Measurements from ENCODE around the gene PAK5. TPM values are rescaled to one million over a fixed set of nuclear protein-coding genes. Genes with fewer than 3 reads are reported as not detected.

Gene PAK5
- total RNA-seq, 1 donor from 2014 or later = 0.16 TPM

- no peak overlapping the region for H3K4me2 ChIP-seq (ENCODE audit: low read length)
- Mint-ChIP-seq H3K27ac (ENCODE audit: unreplicated experiment) (no peak overlapping the region), H3K4me3 (ENCODE audit: unreplicated experiment) (no peak overlapping the region), H3K27me3 (ENCODE audit: low read depth, unreplicated experiment) (no peaks in the 10 kb centered on the region), H3K36me3 (ENCODE audit: low read depth, unreplicated experiment) (no peaks in the 10 kb centered on the region), H3K9me3 (ENCODE audit: unreplicated experiment) (peaks cover 5% of the 10 kb centered on the region), H3K4me1 (ENCODE audit: low read depth, unreplicated experiment) (no peaks in the 10 kb centered on the region)
- no peak overlapping the region for H3K4me3 ChIP-seq (ENCODE audit: insufficient read depth, low read depth, low read length)
- no peak overlapping the region for H3K27ac ChIP-seq (ENCODE audit: low read depth, low read length)
- DNase-seq (ENCODE audit: low read depth) = no peak
- no peak for TF ChIP-seq EZH2 (IDR thresholded peaks at IDR 0.05; ENCODE audit: insufficient read depth, low read length)
- no peak for TF ChIP-seq CTCF (IDR thresholded peaks at IDR 0.05; ENCODE audit: insufficient read depth, low read depth, low read length)
- H3K4me1 ChIP-seq (ENCODE audit: insufficient read depth, low read length) = no peaks in the 10 kb centered on the region
- FAIRE-seq = no peak
- no peaks in the 10 kb centered on the region for H3K27me3 ChIP-seq (ENCODE audit: insufficient read depth, low read length)
- no peak overlapping the region for H2AFZ ChIP-seq (ENCODE audit: low read depth, low read length)
- H3K9me3 ChIP-seq (ENCODE audit: insufficient read depth, low read depth, low read length) = no peaks in the 10 kb centered on the region
- H3K79me2 ChIP-seq (ENCODE audit: insufficient read depth, low read length) = no peaks in the 10 kb centered on the region
- no peaks in the 10 kb centered on the region for H3K36me3 ChIP-seq (ENCODE audit: insufficient read depth, low read length)
- H4K20me1 ChIP-seq (ENCODE audit: insufficient read depth, low read length) = no peaks in the 10 kb centered on the region
- H3K9ac ChIP-seq (ENCODE audit: low read length) = no peak overlapping the region
These were observed 211.7 kb downstream of the PAK5 start for GRCh38 chr20:9627219-9627618.

GRCh38 chr20:9626357-9626756 is 212.5 kb downstream of the PAK5 start:
- Mint-ChIP-seq H3K27ac (ENCODE audit: unreplicated experiment) (no peak overlapping the region), H3K36me3 (ENCODE audit: low read depth, unreplicated experiment) (no peaks in the 10 kb centered on the region), H3K27me3 (ENCODE audit: low read depth, unreplicated experiment) (no peaks in the 10 kb centered on the region), H3K4me3 (ENCODE audit: unreplicated experiment) (no peak overlapping the region), H3K9me3 (ENCODE audit: unreplicated experiment) (peaks cover 5% of the 10 kb centered on the region), H3K4me1 (ENCODE audit: low read depth, unreplicated experiment) (no peaks in the 10 kb centered on the region)
- H3K4me2 ChIP-seq (ENCODE audit: low read length) = no peak overlapping the region
- FAIRE-seq (no peak), DNase-seq (ENCODE audit: low read depth) (no peak)
- TF ChIP-seq EZH2 (IDR thresholded peaks at IDR 0.05; ENCODE audit: insufficient read depth, low read length) = no peak
- no peaks in the 10 kb centered on the region for H3K79me2 ChIP-seq (ENCODE audit: insufficient read depth, low read length)
- H3K27me3 ChIP-seq (ENCODE audit: insufficient read depth, low read length) = no peaks in the 10 kb centered on the region
- no peak overlapping the region for H3K27ac ChIP-seq (ENCODE audit: low read depth, low read length)
- H3K36me3 ChIP-seq (ENCODE audit: insufficient read depth, low read length) = no peaks in the 10 kb centered on the region
- H3K9me3 ChIP-seq (ENCODE audit: insufficient read depth, low read depth, low read length) = no peaks in the 10 kb centered on the region
- no peaks in the 10 kb centered on the region for H3K4me1 ChIP-seq (ENCODE audit: insufficient read depth, low read length)
- no peaks in the 10 kb centered on the region for H4K20me1 ChIP-seq (ENCODE audit: insufficient read depth, low read length)
- H2AFZ ChIP-seq (ENCODE audit: low read depth, low read length) = no peak overlapping the region
- H3K9ac ChIP-seq (ENCODE audit: low read length) = no peak overlapping the region
- no peak overlapping the region for H3K4me3 ChIP-seq (ENCODE audit: insufficient read depth, low read depth, low read length)

GRCh38 chr20:9617940-9618339 is 220.9 kb downstream of the PAK5 start:
- no peaks in the 10 kb centered on the region for H3K79me2 ChIP-seq (ENCODE audit: insufficient read depth, low read length)
- H3K4me1 ChIP-seq (ENCODE audit: insufficient read depth, low read length) = no peaks in the 10 kb centered on the region
- H3K27ac ChIP-seq (ENCODE audit: low read depth, low read length) = no peak overlapping the region
- peak; percentile 22 for DNase-seq (ENCODE audit: low read depth)
- no peak for FAIRE-seq
- Mint-ChIP-seq H3K4me3 (ENCODE audit: unreplicated experiment) (no peak overlapping the region), H3K27me3 (ENCODE audit: low read depth, unreplicated experiment) (peaks cover 5% of the 10 kb centered on the region), H3K9me3 (ENCODE audit: unreplicated experiment) (peaks cover 5% of the 10 kb centered on the region), H3K27ac (ENCODE audit: unreplicated experiment) (no peak overlapping the region), H3K36me3 (ENCODE audit: low read depth, unreplicated experiment) (no peaks in the 10 kb centered on the region), H3K4me1 (ENCODE audit: low read depth, unreplicated experiment) (peaks cover 6% of the 10 kb centered on the region)
- no peak overlapping the region for H2AFZ ChIP-seq (ENCODE audit: low read depth, low read length)
- no peaks in the 10 kb centered on the region for H4K20me1 ChIP-seq (ENCODE audit: insufficient read depth, low read length)
- TF ChIP-seq EZH2 (IDR thresholded peaks at IDR 0.05; ENCODE audit: insufficient read depth, low read length) (no peak), CTCF (IDR thresholded peaks at IDR 0.05; ENCODE audit: insufficient read depth, low read depth, low read length) (peak; percentile 35)
- H3K9ac ChIP-seq (ENCODE audit: low read length) = no peak overlapping the region
- H3K4me2 ChIP-seq (ENCODE audit: low read length) = no peak overlapping the region
- no peaks in the 10 kb centered on the region for H3K9me3 ChIP-seq (ENCODE audit: insufficient read depth, low read depth, low read length)
- H3K4me3 ChIP-seq (ENCODE audit: insufficient read depth, low read depth, low read length) = no peak overlapping the region
- H3K36me3 ChIP-seq (ENCODE audit: insufficient read depth, low read length) = no peaks in the 10 kb centered on the region
- peaks cover 10% of the 10 kb centered on the region for H3K27me3 ChIP-seq (ENCODE audit: insufficient read depth, low read length)
